GM19397 (cell line): Measurements from ENCODE around the gene GET3.
"Not testable (repeated sequence)": the region's sequence is repeated elsewhere in the genome, so short reads cannot be mapped to it uniquely, and the experiment has no call there.

Experiments used
- ATAC-seq: cut with Tn5 transposase; IDR thresholded peaks from one replicate; pipeline ENCODE4 v1.9.1; 2021; ENCODE audit warnings: mild to moderate bottlenecking, moderate library complexity; ENCODE audit not compliant: unreplicated experiment

Gene GET3

GRCh38 chr19:12736995-12737834 lies at the start of gene GET3:
Gene GET3, plus strand, starts transcription at chr19:12737497. Its CDS starts 9 bp downstream, at chr19:12737506.
- peak; percentile 70 for ATAC-seq

- no peak for ATAC-seq
Observed at GRCh38 chr19:12689012-12689411, 48.3 kb upstream of the GET3 start.

- ATAC-seq = no peak
Observed at GRCh38 chr19:12689581-12690216, 47.6 kb upstream of the GET3 start.

GRCh38 chr19:12692960-12693359 lies 44.3 kb upstream of the GET3 start:
- ATAC-seq = no peak

GRCh38 chr19:12694641-12695040 lies 42.7 kb upstream of the GET3 start:
- no peak for ATAC-seq

GRCh38 chr19:12695096-12695495 lies 42.2 kb upstream of the GET3 start:
- ATAC-seq = no peak

GRCh38 chr19:12695514-12695913 lies 41.8 kb upstream of the GET3 start:
- ATAC-seq = no peak

- peak; percentile 7 for ATAC-seq
Observed at GRCh38 chr19:12695997-12696365, 41.3 kb upstream of the GET3 start.

GRCh38 chr19:12696366-12697335 lies 40.6 kb upstream of the GET3 start, which contains the start of gene FBXW9:
Gene FBXW9, minus strand, starts transcription at chr19:12696631. Its CDS starts 50 bp downstream, at chr19:12696581.
- ATAC-seq = peak; percentile 74

- not testable (repeated sequence) for ATAC-seq
Observed at GRCh38 chr19:12697425-12697824, 39.9 kb upstream of the GET3 start.

- no peak for ATAC-seq
Observed at GRCh38 chr19:12698138-12698537, 39.2 kb upstream of the GET3 start.

- ATAC-seq = no peak
Observed at GRCh38 chr19:12701596-12702282, 35.6 kb upstream of the GET3 start.

- no peak for ATAC-seq
Observed at GRCh38 chr19:12703046-12703445, 34.3 kb upstream of the GET3 start.

- no peak for ATAC-seq
Observed at GRCh38 chr19:12705169-12705568, 32.1 kb upstream of the GET3 start.

- no peak for ATAC-seq
Observed at GRCh38 chr19:12705654-12706331, 31.5 kb upstream of the GET3 start.

- ATAC-seq = no peak
Observed at GRCh38 chr19:12706332-12706718, 31.0 kb upstream of the GET3 start.

GRCh38 chr19:12708641-12709040 lies 28.7 kb upstream of the GET3 start:
- no peak for ATAC-seq

- ATAC-seq = no peak
Observed at GRCh38 chr19:12711187-12711586, 26.1 kb upstream of the GET3 start.

GRCh38 chr19:12712077-12712476 lies 25.2 kb upstream of the GET3 start:
- ATAC-seq = not testable (repeated sequence)

- ATAC-seq = not testable (repeated sequence)
Observed at GRCh38 chr19:12713304-12713703, 24.0 kb upstream of the GET3 start.
